Sciatic nerve (tissue), 2 donors: ENCODE measurements around the gene ADAMTSL3. TPM values are rescaled to one million over a fixed set of nuclear protein-coding genes. Genes with fewer than 3 reads are reported as not detected.
"Not testable (repeated sequence)": the region's sequence is repeated elsewhere in the genome, so short reads cannot be mapped to it uniquely, and the experiment has no call there.

Source experiments
- ATAC-seq: fragments of 200-7000 bp; cut with Tn5 transposase; one replicate; pipeline ENCODE4 v1.9.1; 2020; ENCODE audit warnings: mild to moderate bottlenecking, moderate library complexity
- DNase-seq: peaks from one replicate; pipeline ENCODE4 v3.0.0-alpha.2; 2020; ENCODE audit warnings: low spot score
- intact Hi-C: fragments of 100-400 bp; cut with DNase I; formaldehyde crosslinking; loops from one replicate; pipeline ENCODE4 v1.14.2; 2022
- total RNA-seq: library from RNA; stranded (reverse); fragmentation: NEBNext Ultra II Directional; extraction: Animal tissue kit (Norgen Biotek cat#: 25700); gene quantifications from one replicate; pipeline ENCODE4 v1.2.1, GENCODE V29; 2021
- donor health status: DM: no; HTN: no; CAD: no.
- donor health status: DM: no; HTN: no; CAD: no.

The ADAMTSL3 gene
- total RNA-seq, 1 donor from 2014 or later: 39.1 TPM

GRCh38 chr15:83695246-83695645 lies 41.3 kb downstream of the ADAMTSL3 start:
- no peak for DNase-seq
- intact Hi-C loops: no loop called here
- ATAC-seq: peak; percentile 64

GRCh38 chr15:83695901-83696425 lies 42.0 kb downstream of the ADAMTSL3 start:
- intact Hi-C loops: no loop called here
- ATAC-seq (no peak), DNase-seq (no peak)

- intact Hi-C loops: no loop called here
- DNase-seq (no peak), ATAC-seq (no peak)
Measured at GRCh38 chr15:83697716-83698115, 43.8 kb downstream of the ADAMTSL3 start.

- intact Hi-C loops: no loop called here
Measured at GRCh38 chr15:83698294-83698693, 44.4 kb downstream of the ADAMTSL3 start.

GRCh38 chr15:83699028-83699427 lies 45.1 kb downstream of the ADAMTSL3 start:
- ATAC-seq (no peak), DNase-seq (no peak)
- intact Hi-C loops: no loop called here

More at GRCh38 chr15:83698294-83698693, 44.4 kb downstream of the ADAMTSL3 start:
- ATAC-seq (peak; percentile 65), DNase-seq (peak; percentile 64)

- ATAC-seq: no peak
- DNase-seq: no peak
- intact Hi-C loops: no loop called here
Measured at GRCh38 chr15:83700082-83700481, 46.2 kb downstream of the ADAMTSL3 start.

- ATAC-seq, intact Hi-C loops, DNase-seq: not testable (repeated sequence)
Measured at GRCh38 chr15:83702314-83702713, 48.4 kb downstream of the ADAMTSL3 start.

- ATAC-seq (no peak), DNase-seq (no peak)
- intact Hi-C loops: no loop called here
Measured at GRCh38 chr15:83708328-83708727, 54.4 kb downstream of the ADAMTSL3 start.

GRCh38 chr15:83709241-83709640 lies 55.3 kb downstream of the ADAMTSL3 start:
- DNase-seq (no peak), ATAC-seq (no peak)
- intact Hi-C loops: no loop called here

- DNase-seq (no peak), ATAC-seq (no peak)
- intact Hi-C loops: no loop called here
Measured at GRCh38 chr15:83709811-83710210, 55.9 kb downstream of the ADAMTSL3 start.

GRCh38 chr15:83710452-83710851 lies 56.5 kb downstream of the ADAMTSL3 start:
- ATAC-seq (no peak), DNase-seq (no peak)
- intact Hi-C loops: no loop called here

- ATAC-seq: no peak
- DNase-seq: no peak
- intact Hi-C loops: no loop called here
Measured at GRCh38 chr15:83711236-83711635, 57.3 kb downstream of the ADAMTSL3 start.

- ATAC-seq (no peak), DNase-seq (no peak)
- intact Hi-C loops: no loop called here
Measured at GRCh38 chr15:83713242-83713641, 59.3 kb downstream of the ADAMTSL3 start.

- ATAC-seq (peak; percentile 76), DNase-seq (no peak)
- intact Hi-C loops: no loop called here
Measured at GRCh38 chr15:83714939-83715628, 61.2 kb downstream of the ADAMTSL3 start.

GRCh38 chr15:83716605-83717004 lies 62.7 kb downstream of the ADAMTSL3 start:
- intact Hi-C loops: no loop called here
- ATAC-seq: no peak
- no peak for DNase-seq

GRCh38 chr15:83717010-83717409 lies 63.1 kb downstream of the ADAMTSL3 start:
- intact Hi-C loops: no loop called here

GRCh38 chr15:83720468-83720867 lies 66.5 kb downstream of the ADAMTSL3 start:
- no peak for DNase-seq
- no peak for ATAC-seq
- intact Hi-C loops: no loop called here

More at GRCh38 chr15:83717010-83717409, 63.1 kb downstream of the ADAMTSL3 start:
- no peak for ATAC-seq
- no peak for DNase-seq

GRCh38 chr15:83721031-83721430 lies 67.1 kb downstream of the ADAMTSL3 start:
- intact Hi-C loops: no loop called here
- no peak for ATAC-seq
- DNase-seq: no peak

GRCh38 chr15:83721981-83722380 lies 68.1 kb downstream of the ADAMTSL3 start:
- ATAC-seq: no peak
- DNase-seq: no peak
- intact Hi-C loops: no loop called here

- DNase-seq: no peak
- intact Hi-C loops: no loop called here
- no peak for ATAC-seq
Measured at GRCh38 chr15:83723216-83723615, 69.3 kb downstream of the ADAMTSL3 start.

- ATAC-seq (no peak), DNase-seq (no peak)
- intact Hi-C loops: no loop called here
Measured at GRCh38 chr15:83732196-83732595, 78.3 kb downstream of the ADAMTSL3 start.
